HG02798 (cell line): ENCODE measurements around the gene WDR70.
"Not testable (repeated sequence)": the region's sequence is repeated elsewhere in the genome, so short reads cannot be mapped to it uniquely, and the experiment has no call there.

Experiments
- ATAC-seq: cut with Tn5 transposase; IDR thresholded peaks from one replicate; pipeline ENCODE4 v1.9.1; 2021; ENCODE audit warnings: mild to moderate bottlenecking; ENCODE audit not compliant: unreplicated experiment, poor library complexity

WDR70 gene

GRCh38 chr5:37379100-37379628, at the start of gene WDR70:
TSS of gene WDR70 (plus strand) at chr5:37379318. CDS start at chr5:37379368, 50 bp downstream.
- ATAC-seq = peak; percentile 100

- not testable (repeated sequence) for ATAC-seq
These were observed 44.4 kb upstream of the WDR70 start for GRCh38 chr5:37334754-37335153.

GRCh38 chr5:37342741-37343140, 36.4 kb upstream of the WDR70 start:
- not testable (repeated sequence) for ATAC-seq

DNA sequence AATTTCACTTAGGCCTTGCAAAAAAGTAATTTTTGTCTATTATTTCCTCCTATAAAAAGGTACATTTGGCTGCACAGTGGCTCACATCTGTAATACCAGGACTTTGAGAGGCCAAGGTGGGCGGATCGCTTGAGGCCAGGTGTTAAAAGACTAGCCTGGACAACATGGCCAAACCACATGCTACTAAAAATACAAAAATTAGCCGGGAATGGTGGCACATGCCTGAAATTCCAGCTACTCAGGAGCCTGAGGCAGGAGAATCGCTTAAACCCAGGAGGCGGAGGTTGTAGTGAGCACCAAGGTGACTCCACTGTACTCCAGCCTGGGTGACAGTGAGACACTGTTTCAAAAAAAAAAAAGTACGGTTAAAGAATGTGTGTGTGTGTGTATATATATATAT, 24.0 kb upstream of the WDR70 start:
- ATAC-seq = no peak

- no peak for ATAC-seq
These were observed 8.6 kb upstream of the WDR70 start for GRCh38 chr5:37370550-37370863.

- peak; percentile 98 for ATAC-seq
These were observed 8.0 kb upstream of the WDR70 start, which contains the start of gene NUP155 for GRCh38 chr5:37370864-37371726. TSS of gene NUP155 (minus strand) at chr5:37371106. CDS start at chr5:37370977, 129 bp downstream.

DNA sequence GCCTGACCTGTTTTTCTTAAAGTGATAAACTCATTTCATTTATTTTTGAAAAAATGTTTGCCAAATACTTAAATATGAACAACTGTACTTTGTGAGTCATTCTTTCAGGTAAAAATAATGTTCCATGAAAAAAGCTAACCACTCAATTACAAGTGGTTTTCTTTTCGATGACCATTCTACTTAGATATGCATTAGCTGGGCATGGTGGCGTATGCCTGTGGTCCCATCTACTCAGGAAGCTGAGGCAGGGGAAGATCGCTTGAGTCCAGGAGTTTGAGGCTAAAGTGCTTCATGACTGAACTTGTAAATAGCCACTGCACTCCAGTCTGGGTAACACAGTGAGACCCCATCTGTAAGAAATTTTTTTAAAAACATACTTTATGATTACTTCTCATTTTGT, 4.0 kb upstream of the WDR70 start:
- no peak for ATAC-seq

DNA sequence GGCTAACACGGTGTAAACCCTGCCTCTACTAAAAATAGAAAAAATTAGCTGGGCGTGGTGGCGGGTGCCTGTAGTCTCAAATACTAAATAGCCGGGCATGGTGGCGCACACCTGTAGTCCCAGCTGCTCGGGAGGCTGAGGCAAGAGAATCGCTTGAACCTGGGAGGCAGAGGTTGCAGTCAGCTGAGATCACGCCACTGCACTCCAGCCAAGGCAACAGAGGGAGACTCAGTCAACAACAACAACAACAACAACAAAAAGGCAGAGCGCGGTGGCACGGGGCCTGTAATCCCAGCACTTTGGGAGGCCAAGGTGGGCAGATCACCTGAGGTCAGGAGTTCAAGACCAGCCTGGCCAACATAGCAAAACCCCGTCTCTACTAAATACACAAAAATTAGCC, 1.1 kb upstream of the WDR70 start:
- ATAC-seq = not testable (repeated sequence)

DNA sequence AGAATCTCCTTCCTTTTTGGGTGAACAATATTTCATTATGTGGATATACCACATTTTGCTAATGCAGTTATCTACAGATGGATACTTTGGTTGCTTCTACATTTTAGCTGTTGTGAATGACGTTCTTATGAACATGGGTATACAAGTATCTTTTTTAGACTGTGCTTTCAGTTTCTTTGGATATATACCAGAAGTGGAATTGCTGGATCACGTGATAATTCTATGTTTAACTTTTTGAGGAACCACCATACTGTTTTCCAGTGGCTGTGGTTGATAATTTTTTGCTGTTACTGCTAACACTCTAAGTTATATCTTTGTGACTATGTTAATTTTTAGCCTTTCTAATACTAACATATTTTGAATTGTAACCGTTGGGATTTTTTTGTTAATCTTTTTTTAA, 12.5 kb downstream of the WDR70 start:
- no peak for ATAC-seq

DNA sequence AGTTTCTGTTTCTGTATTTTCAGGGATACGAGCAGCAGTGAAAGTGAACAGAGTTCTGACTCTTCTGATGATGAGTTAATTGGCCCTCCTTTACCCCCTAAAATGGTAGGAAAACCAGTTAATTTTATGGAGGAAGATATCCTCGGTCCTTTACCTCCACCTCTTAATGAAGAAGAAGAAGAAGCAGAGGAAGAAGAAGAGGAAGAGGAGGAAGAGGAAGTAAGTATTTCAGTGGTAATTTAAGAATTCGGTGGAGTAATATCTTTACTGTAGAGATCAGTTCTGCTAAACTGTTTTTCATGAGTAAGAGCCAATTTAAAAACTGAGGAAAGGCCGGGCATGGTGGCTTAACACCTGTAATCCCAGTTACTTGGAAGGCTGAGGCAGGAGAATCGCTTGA, 17.2 kb downstream of the WDR70 start:
- no peak for ATAC-seq

- ATAC-seq = no peak
These were observed 21.4 kb downstream of the WDR70 start for GRCh38 chr5:37400501-37400900.

DNA sequence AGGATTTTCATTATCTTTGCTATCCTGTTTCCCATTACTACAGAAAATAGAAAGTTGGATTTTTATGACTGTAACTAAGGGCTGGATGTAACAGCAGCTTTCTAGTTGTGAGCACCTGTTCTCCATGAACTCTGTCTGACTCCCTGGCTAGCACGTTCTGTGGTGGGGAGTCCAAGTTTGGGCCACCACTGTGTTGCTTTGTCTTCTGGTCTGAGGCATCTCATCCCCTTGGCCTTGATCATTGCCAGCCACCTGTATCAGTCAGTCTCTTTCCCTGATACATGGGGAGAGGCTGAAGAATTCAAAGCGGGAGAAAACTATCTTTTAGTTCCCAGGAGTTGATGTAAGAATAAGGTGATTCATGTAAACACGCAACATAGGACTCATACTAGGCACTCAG, 33.4 kb downstream of the WDR70 start:
- ATAC-seq = no peak

DNA sequence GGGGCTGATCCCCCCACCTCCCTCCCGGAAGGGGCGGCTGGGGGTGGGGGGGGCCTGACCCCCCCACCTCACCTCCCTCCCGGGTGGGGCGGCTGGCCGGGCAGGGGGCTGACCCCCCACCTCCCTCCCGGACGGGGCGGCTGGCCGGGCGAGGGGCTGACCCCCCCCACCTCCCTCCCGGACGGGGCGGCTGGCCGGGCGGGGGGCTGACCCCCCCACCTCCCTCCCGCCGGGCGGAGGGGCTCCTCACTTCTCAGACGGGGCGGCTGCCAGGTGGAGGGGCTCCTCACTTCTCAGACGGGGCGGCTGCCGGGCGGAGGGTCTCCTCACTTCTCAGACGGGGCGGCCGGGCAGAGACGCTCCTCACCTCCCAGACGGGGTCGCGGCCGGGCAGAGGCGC, 36.3 kb downstream of the WDR70 start:
- ATAC-seq = not testable (repeated sequence)

DNA sequence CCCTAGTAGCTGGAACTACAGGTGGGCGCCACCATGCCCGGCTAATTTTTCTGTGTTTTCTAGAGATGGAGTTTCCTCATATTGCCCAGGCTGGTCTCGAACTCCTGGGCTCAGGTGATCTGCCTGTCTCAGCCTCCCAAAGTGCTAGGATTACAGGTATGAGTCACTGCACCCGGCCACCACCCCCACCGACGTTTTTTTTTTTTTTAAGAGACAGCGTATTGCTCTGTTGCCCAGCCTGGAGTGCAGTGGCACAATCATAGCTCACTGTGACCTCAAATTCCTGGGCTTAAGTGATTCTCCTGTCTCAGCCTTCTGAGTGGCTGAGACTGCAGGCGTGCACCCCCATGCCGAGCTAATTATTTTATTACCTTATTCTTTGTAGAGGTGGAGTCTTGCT, 38.2 kb downstream of the WDR70 start:
- no peak for ATAC-seq

GRCh38 chr5:37424441-37424840, 45.3 kb downstream of the WDR70 start:
- no peak for ATAC-seq

DNA sequence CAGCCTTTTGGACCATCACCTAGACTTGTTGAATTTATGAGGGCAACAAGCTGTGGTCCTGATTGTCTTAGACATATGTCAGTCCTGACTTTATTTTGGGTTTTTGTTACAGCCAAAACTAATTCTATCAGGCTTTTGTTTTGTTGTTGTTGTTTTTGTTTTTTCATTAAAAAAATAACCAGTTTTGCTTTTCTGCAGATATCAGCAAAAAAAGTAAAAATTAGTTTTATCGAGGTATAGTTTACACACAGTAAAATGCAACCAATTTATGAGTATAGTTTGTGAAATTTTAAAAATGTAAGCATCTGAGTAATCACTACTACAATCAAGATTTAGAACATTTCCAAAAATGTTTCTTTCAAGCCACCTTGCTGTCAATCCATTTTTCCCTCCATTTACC, 48.9 kb downstream of the WDR70 start:
- no peak for ATAC-seq

DNA sequence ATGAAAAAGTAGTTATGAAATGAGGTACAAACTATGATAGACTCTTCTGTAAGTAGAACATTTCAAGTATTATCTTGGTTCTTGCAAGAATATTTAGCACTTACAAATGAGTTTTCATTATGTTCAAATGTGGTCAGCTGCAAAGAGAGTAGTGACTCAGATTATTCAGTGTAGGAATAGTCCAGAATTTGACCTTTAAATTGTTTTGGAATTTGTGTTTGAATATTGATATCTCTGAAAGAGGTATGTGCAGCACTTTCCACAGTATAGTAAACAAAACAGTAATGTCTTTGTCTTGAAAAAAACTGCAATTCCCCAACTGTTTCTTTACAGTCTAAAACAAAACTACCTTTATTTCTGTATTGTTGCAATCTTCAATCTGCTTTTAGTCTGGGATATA, 56.1 kb downstream of the WDR70 start:
- no peak for ATAC-seq

GRCh38 chr5:37436146-37436934, 57.2 kb downstream of the WDR70 start:
- ATAC-seq = peak; percentile 79

- no peak for ATAC-seq
These were observed 58.6 kb downstream of the WDR70 start for GRCh38 chr5:37437711-37438110.

- not testable (repeated sequence) for ATAC-seq
These were observed 66.7 kb downstream of the WDR70 start for GRCh38 chr5:37445783-37446182.

GRCh38 chr5:37448941-37449340, 69.8 kb downstream of the WDR70 start:
- ATAC-seq = no peak
